HCT116 (cell line): ENCODE measurements around the gene STT3B. TPM values are rescaled to one million over a fixed set of nuclear protein-coding genes. Genes with fewer than 3 reads are reported as not detected.

Source experiments
- ATAC-seq: fragments of 200-7000 bp; cut with Tn5 transposase; 2 replicates; pipeline ENCODE4 v1.9.1; 2020; ENCODE audit warnings: mild to moderate bottlenecking, moderate library complexity
- BruUV-seq: library from RNA; stranded (reverse); fragments of 400-500 nt; replicated peaks from 2 replicates; lab custom pipeline; 2021; lab: Mats Ljungman, UMichigan
- CTCF ChIA-PET: fragments of 300-600 bp; sonication (Branson Sonifier 250); formaldehyde crosslinking; loops from one replicate; lab custom pipeline; 2021; ENCODE audit warnings: antibody characterized with exemption; lab: Charles Lee
- POLR2A ChIA-PET: fragments of 300-600, 350-600 bp; sonication (Branson Sonifier 250); formaldehyde crosslinking; loops from one replicate; lab custom pipeline; 2021; ENCODE audit warnings: antibody characterized with exemption; lab: Charles Lee
- RAD21 ChIA-PET, 2 experiments: fragments of 300-600 bp; sonication (Branson Sonifier 250); formaldehyde crosslinking; loops; one replicate each; lab custom pipeline; 2023; ENCODE audit warnings: low total read pairs in 2 of 2; ENCODE audit not compliant: uncharacterized antibody in 2 of 2, unreplicated experiment in 2 of 2, low non-redundant PET in 1 of 2; lab: Charles Lee
- DNase-seq: peaks from one replicate; pipeline ENCODE4 v3.0.0-alpha.2; 2010; ENCODE audit warnings: low read depth, low spot score
- H2AFZ ChIP-seq: fragments of 200-600 bp; shearing (Covaris generic), sonication (generic); 2 replicates; pipeline ENCODE4 v1.6.1; 2017; ENCODE audit warnings: low read depth, mixed run types, mixed read lengths, antibody characterized with exemption, low read length; ENCODE audit not compliant: poor library complexity, severe bottlenecking
- H3K27ac ChIP-seq: 2 replicates; pipeline ENCODE4 v1.5.1; 2012; ENCODE audit warnings: low read depth, low read length
- H3K27me3 ChIP-seq: fragments of 200-600 bp; sonication (generic); 2 replicates; pipeline ENCODE4 v1.6.1; 2016; ENCODE audit warnings: mixed run types, low read length, mixed read lengths; ENCODE audit not compliant: insufficient read depth
- H3K36me3 ChIP-seq, 2 experiments: fragments of 200-500 bp in 1 of 2; fragments of 200-600 bp in 1 of 2; sonication (Bioruptor generic) in 1 of 2; sonication (generic) in 1 of 2; 2 replicates each; pipeline versions ENCODE4 v1.5.1 to v1.6.1; 2014 to 2016; ENCODE audit warnings: low read length in 2 of 2, inconsistent platforms in 1 of 2, mixed read lengths in 1 of 2, mixed run types in 1 of 2; ENCODE audit not compliant: insufficient read depth in 2 of 2, control insufficient read depth in 1 of 2
- H3K4me1 ChIP-seq, 2 experiments: fragments of 200-600 bp in 1 of 2; sonication (generic) in 1 of 2; 2 replicates each; pipeline versions ENCODE4 v1.5.1 to v1.6.1; 2012 to 2017; ENCODE audit warnings: low read length in 2 of 2, inconsistent platforms in 1 of 2, mild to moderate bottlenecking in 1 of 2, mixed read lengths in 1 of 2, mixed run types in 1 of 2, moderate library complexity in 1 of 2; ENCODE audit not compliant: insufficient read depth in 2 of 2, control insufficient read depth in 1 of 2
- H3K4me2 ChIP-seq: fragments of 200-600 bp; sonication (generic); 2 replicates; pipeline ENCODE4 v1.6.1; 2017; ENCODE audit warnings: mixed run types, low read length, mixed read lengths
- H3K4me3 ChIP-seq, 2 experiments: fragments of 200-600 bp in 1 of 2; sonication (generic) in 1 of 2; replicated peaks in 1 of 2; 2 replicates each; pipeline ENCODE4 v1.5.1; 2011 to 2016; ENCODE audit warnings: low read length in 2 of 2, control low read depth in 1 of 2, low read depth in 1 of 2, mild to moderate bottlenecking in 1 of 2, mixed read lengths in 1 of 2, mixed run types in 1 of 2
- H3K79me2 ChIP-seq: fragments of 200-600 bp; sonication (generic); 2 replicates; pipeline ENCODE4 v1.6.1; 2017; ENCODE audit warnings: mild to moderate bottlenecking, mixed run types, low read length, moderate library complexity, mixed read lengths; ENCODE audit not compliant: insufficient read depth
- H3K9ac ChIP-seq: fragments of 200-600 bp; sonication (generic); 2 replicates; pipeline ENCODE4 v1.6.1; 2016; ENCODE audit warnings: low read length, mixed read lengths
- H3K9me2 ChIP-seq: fragments of 200-600 bp; sonication (generic), shearing (Covaris generic); 2 replicates; pipeline ENCODE4 v1.6.1; 2017; ENCODE audit warnings: mixed run types, mild to moderate bottlenecking, moderate library complexity; ENCODE audit not compliant: insufficient read depth
- H3K9me3 ChIP-seq, 2 experiments: fragments of 200-500 bp in 1 of 2; fragments of 200-600 bp in 1 of 2; sonication (Bioruptor generic) in 1 of 2; sonication (generic) in 1 of 2; 2 replicates each; pipeline ENCODE4 v1.6.1; 2014 to 2017; ENCODE audit warnings: low read length in 2 of 2, mixed read lengths in 2 of 2, inconsistent platforms in 1 of 2, low read depth in 1 of 2, mild to moderate bottlenecking in 1 of 2, mixed run types in 1 of 2, moderate library complexity in 1 of 2; ENCODE audit not compliant: control insufficient read depth in 1 of 2, insufficient read depth in 1 of 2
- H4K20me1 ChIP-seq: fragments of 200-600 bp; sonication (generic), shearing (Covaris generic); 2 replicates; pipeline ENCODE4 v1.6.1; 2017; ENCODE audit warnings: mixed run types, mild to moderate bottlenecking, moderate library complexity; ENCODE audit not compliant: insufficient read depth
- CBX3 ChIP-seq: IDR thresholded peaks from 2 replicates; pipeline ENCODE4 v1.6.1; 2012; ENCODE audit warnings: low read depth
- CEBPB ChIP-seq: IDR thresholded peaks from 2 replicates; pipeline ENCODE4 v1.6.1; 2012; ENCODE audit warnings: low read depth
- CTCF ChIP-seq, 3 experiments: fragments of 200-600 bp in 1 of 3; sonication (generic) in 1 of 3; IDR thresholded peaks in 2 of 3; conservative IDR thresholded peaks in 1 of 3; 2 replicates each; pipeline ENCODE4 v1.5.1; 2012 to 2017; ENCODE audit warnings: low read depth in 2 of 3, low read length in 2 of 3, antibody characterized with exemption in 1 of 3, borderline replicate concordance in 1 of 3, control low read depth in 1 of 3, mild to moderate bottlenecking in 1 of 3, mixed read lengths in 1 of 3, mixed run types in 1 of 3, moderate library complexity in 1 of 3; ENCODE audit not compliant: insufficient read depth in 1 of 3
- ELF1 ChIP-seq: IDR thresholded peaks from 2 replicates; pipeline ENCODE4 v1.6.1; 2012; ENCODE audit warnings: low read depth, borderline replicate concordance
- EZH2phosphoT487 ChIP-seq: fragments of 200-600 bp; IDR thresholded peaks from 2 replicates; pipeline ENCODE4 v1.6.1; 2018; ENCODE audit warnings: antibody characterized with exemption, borderline replicate concordance
- JUND ChIP-seq: IDR thresholded peaks from 2 replicates; pipeline ENCODE4 v1.6.1; 2012
- POLR2AphosphoS5 ChIP-seq: IDR thresholded peaks from 2 replicates; pipeline ENCODE4 v1.6.1; 2011; ENCODE audit warnings: mild to moderate bottlenecking, low read depth, low read length, moderate library complexity
- RAD21 ChIP-seq: IDR thresholded peaks from 2 replicates; pipeline ENCODE4 v1.6.1; 2012; ENCODE audit warnings: low read depth, mild to moderate bottlenecking
- REST ChIP-seq: IDR thresholded peaks from 2 replicates; pipeline ENCODE4 v1.6.1; 2012; ENCODE audit warnings: low read depth
- SIN3A ChIP-seq: IDR thresholded peaks from 2 replicates; pipeline ENCODE4 v1.6.1; 2012; ENCODE audit warnings: low read depth
- intact Hi-C: fragments of 100-400 bp; cut with micrococcal nuclease; formaldehyde crosslinking; loops from 2 replicates; pipeline ENCODE4 v1.10.0; 2022
- total RNA-seq: library from RNA; stranded (reverse); gene quantifications from one replicate; pipeline ENCODE4 v1.2.1, GENCODE V29; 2021; ENCODE audit not compliant: unreplicated experiment

The STT3B gene
- total RNA-seq, 1 experiment from 2014 or later = 131 TPM

- TF ChIP-seq POLR2AphosphoS5 (no peak), RAD21 (peak; percentile 19; the same call in 1 of the 2 replicates), CTCF (IDR thresholded peaks at IDR 0.05 in 2 of 3, conservative IDR thresholded peaks at IDR 0.05 in 1 of 3; ENCODE audit: borderline replicate concordance in 1 of 3, insufficient read depth in 1 of 3, low read depth in 2 of 3, low read length in 2 of 3) (no peak), CBX3 (no peak), REST (no peak), EZH2phosphoT487 (no peak), SIN3A (no peak), CEBPB (no peak), JUND (no peak), ELF1 (0 out of 2 replicates have a peak, but pooled peaks have one; percentile 4)
- no peak overlapping the region for H3K27ac ChIP-seq
- CTCF ChIA-PET = no interaction called here
- H3K79me2 ChIP-seq = no peaks in the 10 kb centered on the region
- H3K27me3 ChIP-seq = no peaks in the 10 kb centered on the region
- DNase-seq (no peak), ATAC-seq (no peak)
- RAD21 ChIA-PET = no interaction called here
- POLR2A ChIA-PET = no interaction called here
- H3K9ac ChIP-seq = no peak overlapping the region
- H2AFZ ChIP-seq = no peak overlapping the region
- intact Hi-C loops = no loop called here
- no peak overlapping the region for H3K4me2 ChIP-seq
- H3K9me3 ChIP-seq = no peaks in the 10 kb centered on the region
- H3K4me1 ChIP-seq = no peaks in the 10 kb centered on the region
- peaks cover 0 to 15% of the 10 kb centered on the region in 2 experiments; a peak in 2 of 4 replicates for H3K36me3 ChIP-seq
- H3K9me2 ChIP-seq = no peaks in the 10 kb centered on the region
- BruUV-seq = no TSS peak
- H4K20me1 ChIP-seq = no peaks in the 10 kb centered on the region
- H3K4me3 ChIP-seq = no peak overlapping the region
Measured at GRCh38 chr3:31639828-31640227, 107.1 kb downstream of the STT3B start.
